ENCODE data around the gene NOC4L. TPM values are rescaled to one million over a fixed set of nuclear protein-coding genes. Genes with fewer than 3 reads are reported as not detected.

Gene NOC4L
- total RNA-seq, 1 experiment from 2014 or later: 29.8 TPM

DNA sequence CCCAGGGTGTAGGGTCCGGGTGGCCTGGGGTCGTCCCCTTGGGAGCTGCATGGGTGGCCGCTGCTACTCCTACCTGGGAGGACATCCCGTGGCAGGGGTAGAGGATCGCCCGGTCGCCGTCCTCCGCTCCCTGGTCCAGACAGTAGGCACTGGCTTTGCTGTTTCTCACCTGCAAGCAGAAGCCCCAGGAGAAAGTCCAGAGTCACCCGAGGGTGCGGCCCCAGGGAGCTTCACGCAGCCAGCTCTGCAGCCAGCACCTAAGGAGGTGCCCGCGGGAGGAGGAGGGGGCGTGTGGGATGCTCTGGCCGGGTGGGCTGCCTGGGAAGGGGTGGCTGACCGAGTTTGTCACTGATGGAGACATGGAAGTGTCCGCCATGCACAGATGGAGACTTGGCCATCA is 54.8 kb downstream of the NOC4L start:
- in situ Hi-C loops (cut with HindIII; ENCODE audit: low pct_unique_long_range_greater_than_20kb, low sequenced_read_pairs) (no loop called here), intact Hi-C loops (cut with micrococcal nuclease; ENCODE audit: unreplicated experiment) (no loop called here)
- Histone ChIP-seq H3K27me3 (ENCODE audit: control insufficient read depth, insufficient read depth, low read length) (no peaks in the 10 kb centered on the region), H3K36me3 (ENCODE audit: control insufficient read depth, insufficient read depth, low read length) (no peaks in the 10 kb centered on the region), H3K4me3 (ENCODE audit: low read depth in 2 of 2, low read length in 2 of 2) (no peak overlapping the region), H3K27ac (ENCODE audit: low read length) (no peak overlapping the region), H3K4me1 (ENCODE audit: control insufficient read depth, insufficient read depth, low read length) (no peaks in the 10 kb centered on the region), H3K9me3 (ENCODE audit: control insufficient read depth, insufficient read depth, low read depth, low read length) (no peaks in the 10 kb centered on the region)
- DNase-seq (ENCODE audit: low read depth, low spot score) (no peak), ATAC-seq (no peak)
- no peak for TF ChIP-seq POLR2AphosphoS5 (IDR thresholded peaks at IDR 0.05; ENCODE audit: low read depth, low read length)
- no peak for TF ChIP-seq TCF7L2 (IDR thresholded peaks at IDR 0.05; ENCODE audit: low read depth, low read length)
- ChIA-PET POLR2A (no interaction called here), CTCF (no interaction called here)
- no TSS peak for BruUV-seq (replicated peaks)

DNA sequence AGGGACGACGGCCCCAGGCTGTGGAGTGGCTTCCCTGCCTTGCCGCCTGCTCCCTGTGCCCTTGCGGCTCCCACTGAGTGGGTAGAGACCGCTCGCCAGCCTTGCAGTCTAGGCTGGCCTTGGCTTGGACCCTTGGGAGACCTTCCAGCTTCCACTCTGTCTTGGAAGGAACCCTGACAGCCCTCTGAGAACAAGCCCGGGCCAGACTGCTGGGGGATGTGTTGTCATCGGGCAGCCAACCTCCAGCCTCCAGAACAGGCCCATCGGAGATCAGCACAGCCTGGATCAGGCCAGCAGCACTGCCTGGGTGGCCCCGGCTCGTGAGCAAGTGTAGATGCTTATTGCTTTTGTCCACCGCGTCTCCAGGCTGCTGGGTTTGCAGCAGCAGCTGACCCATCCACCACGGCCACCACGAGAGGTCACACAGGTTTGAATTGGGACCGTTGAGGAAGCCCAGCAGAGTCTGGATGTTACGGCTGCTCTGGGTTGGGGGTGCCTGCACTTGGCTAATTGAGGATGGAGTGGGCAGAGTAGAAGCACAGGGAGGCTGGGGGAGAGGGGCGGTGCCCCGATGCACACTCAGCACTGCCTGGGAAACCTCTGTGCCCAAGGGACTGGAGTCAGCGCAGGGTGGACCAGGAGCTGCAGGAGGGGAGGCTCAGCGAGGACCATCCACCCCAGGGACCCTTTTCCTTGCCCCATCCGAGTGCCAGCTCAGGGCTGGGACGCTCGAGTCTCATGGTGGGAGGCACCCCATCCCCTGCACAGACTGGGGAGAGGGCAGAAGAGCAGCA is 55.5 kb downstream of the NOC4L start:
- Histone ChIP-seq H3K4me1 (ENCODE audit: control insufficient read depth, insufficient read depth, low read length) (no peaks in the 10 kb centered on the region), H3K27me3 (ENCODE audit: control insufficient read depth, insufficient read depth, low read length) (no peaks in the 10 kb centered on the region), H3K27ac (ENCODE audit: low read length) (no peak overlapping the region), H3K4me3 (ENCODE audit: low read depth in 2 of 2, low read length in 2 of 2) (no peak overlapping the region), H3K36me3 (ENCODE audit: control insufficient read depth, insufficient read depth, low read length) (no peaks in the 10 kb centered on the region), H3K9me3 (ENCODE audit: control insufficient read depth, insufficient read depth, low read depth, low read length) (no peaks in the 10 kb centered on the region)
- ChIA-PET POLR2A (no interaction called here), CTCF (no interaction called here)
- no TSS peak for BruUV-seq (replicated peaks)
- ATAC-seq: peak; percentile 20; the same call in 1 of the 2 replicates
- in situ Hi-C loops (cut with HindIII; ENCODE audit: low pct_unique_long_range_greater_than_20kb, low sequenced_read_pairs) (no loop called here), intact Hi-C loops (cut with micrococcal nuclease; ENCODE audit: unreplicated experiment) (no loop called here)
- TF ChIP-seq POLR2AphosphoS5 (IDR thresholded peaks at IDR 0.05; ENCODE audit: low read depth, low read length): no peak
- TF ChIP-seq REST (IDR thresholded peaks at IDR 0.05; ENCODE audit: insufficient read depth in 1 of 2, low read depth in 2 of 2, low read length in 1 of 2): no peak
- TF ChIP-seq, protein P1, sequence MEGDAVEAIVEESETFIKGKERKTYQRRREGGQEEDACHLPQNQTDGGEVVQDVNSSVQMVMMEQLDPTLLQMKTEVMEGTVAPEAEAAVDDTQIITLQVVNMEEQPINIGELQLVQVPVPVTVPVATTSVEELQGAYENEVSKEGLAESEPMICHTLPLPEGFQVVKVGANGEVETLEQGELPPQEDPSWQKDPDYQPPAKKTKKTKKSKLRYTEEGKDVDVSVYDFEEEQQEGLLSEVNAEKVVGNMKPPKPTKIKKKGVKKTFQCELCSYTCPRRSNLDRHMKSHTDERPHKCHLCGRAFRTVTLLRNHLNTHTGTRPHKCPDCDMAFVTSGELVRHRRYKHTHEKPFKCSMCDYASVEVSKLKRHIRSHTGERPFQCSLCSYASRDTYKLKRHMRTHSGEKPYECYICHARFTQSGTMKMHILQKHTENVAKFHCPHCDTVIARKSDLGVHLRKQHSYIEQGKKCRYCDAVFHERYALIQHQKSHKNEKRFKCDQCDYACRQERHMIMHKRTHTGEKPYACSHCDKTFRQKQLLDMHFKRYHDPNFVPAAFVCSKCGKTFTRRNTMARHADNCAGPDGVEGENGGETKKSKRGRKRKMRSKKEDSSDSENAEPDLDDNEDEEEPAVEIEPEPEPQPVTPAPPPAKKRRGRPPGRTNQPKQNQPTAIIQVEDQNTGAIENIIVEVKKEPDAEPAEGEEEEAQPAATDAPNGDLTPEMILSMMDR (IDR thresholded peaks at IDR 0.05): no peak
- no peak for TF ChIP-seq SIN3A (IDR thresholded peaks at IDR 0.05; ENCODE audit: borderline replicate concordance, insufficient read depth, low read depth, low read length)
- no peak for TF ChIP-seq TCF7L2 (IDR thresholded peaks at IDR 0.05; ENCODE audit: low read depth, low read length)
- no peak for DNase-seq (ENCODE audit: low read depth, low spot score)

- ChIA-PET CTCF (no interaction called here), POLR2A (no interaction called here)
- Histone ChIP-seq H3K4me1 (ENCODE audit: control insufficient read depth, insufficient read depth, low read length) (no peaks in the 10 kb centered on the region), H3K9me3 (ENCODE audit: control insufficient read depth, insufficient read depth, low read depth, low read length) (no peaks in the 10 kb centered on the region), H3K27me3 (ENCODE audit: control insufficient read depth, insufficient read depth, low read length) (no peaks in the 10 kb centered on the region), H3K27ac (ENCODE audit: low read length) (no peak overlapping the region), H3K4me3 (ENCODE audit: low read depth in 2 of 2, low read length in 2 of 2) (no peak overlapping the region), H3K36me3 (ENCODE audit: control insufficient read depth, insufficient read depth, low read length) (no peaks in the 10 kb centered on the region)
- ATAC-seq (no peak), DNase-seq (ENCODE audit: low read depth, low spot score) (no peak)
- no TSS peak for BruUV-seq (replicated peaks)
- in situ Hi-C loops (cut with HindIII; ENCODE audit: low pct_unique_long_range_greater_than_20kb, low sequenced_read_pairs) (no loop called here), intact Hi-C loops (cut with micrococcal nuclease; ENCODE audit: unreplicated experiment) (no loop called here)
- TF ChIP-seq SIN3A (IDR thresholded peaks at IDR 0.05; ENCODE audit: borderline replicate concordance, insufficient read depth, low read depth, low read length) (no peak), POLR2AphosphoS5 (IDR thresholded peaks at IDR 0.05; ENCODE audit: low read depth, low read length) (no peak), TCF7L2 (IDR thresholded peaks at IDR 0.05; ENCODE audit: low read depth, low read length) (no peak), REST (IDR thresholded peaks at IDR 0.05; ENCODE audit: insufficient read depth in 1 of 2, low read depth in 2 of 2, low read length in 1 of 2) (no peak)
- TF ChIP-seq, protein P1 (IDR thresholded peaks at IDR 0.05): no peak
Measured at GRCh38 chr12:132200800-132201199, 56.5 kb downstream of the NOC4L start.
